Mononuclear cell (primary cell): ENCODE results near the gene APP. TPM values are rescaled to one million over a fixed set of nuclear protein-coding genes. Genes with fewer than 3 reads are reported as not detected.

Experiments used
- H3K27me3 ChIP-seq: 2 replicates; pipeline ENCODE4 v1.6.0; 2011; ENCODE audit warnings: low read length, control low read depth; ENCODE audit not compliant: insufficient read depth
- H3K4me1 ChIP-seq: 2 replicates; pipeline ENCODE4 v1.5.1; 2011; ENCODE audit warnings: mild to moderate bottlenecking, low read length, control low read depth; ENCODE audit not compliant: insufficient read depth
- H3K4me3 ChIP-seq: 2 replicates; pipeline ENCODE4 v1.5.1; 2011; ENCODE audit warnings: mild to moderate bottlenecking, low read length, moderate library complexity
- H3K9me3 ChIP-seq: 2 replicates; pipeline ENCODE4 v1.5.1; 2011; ENCODE audit warnings: low read depth, mild to moderate bottlenecking, control low read depth, low read length
- total RNA-seq: library from RNA; depleted of rRNA; stranded (reverse); fragments of >200 nt; gene quantifications from one replicate; pipeline ENCODE4 v1.2.3, GENCODE V29; 2012

The APP gene
- total RNA-seq, 1 donor: 69.2 TPM

GRCh38 chr21:25967181-25967900 is 203.2 kb downstream of the APP start:
- H3K4me3 ChIP-seq: no peak overlapping the region
- no peaks in the 10 kb centered on the region for H3K27me3 ChIP-seq
- no peaks in the 10 kb centered on the region for H3K9me3 ChIP-seq
- H3K4me1 ChIP-seq: peaks cover 41% of the 10 kb centered on the region

DNA sequence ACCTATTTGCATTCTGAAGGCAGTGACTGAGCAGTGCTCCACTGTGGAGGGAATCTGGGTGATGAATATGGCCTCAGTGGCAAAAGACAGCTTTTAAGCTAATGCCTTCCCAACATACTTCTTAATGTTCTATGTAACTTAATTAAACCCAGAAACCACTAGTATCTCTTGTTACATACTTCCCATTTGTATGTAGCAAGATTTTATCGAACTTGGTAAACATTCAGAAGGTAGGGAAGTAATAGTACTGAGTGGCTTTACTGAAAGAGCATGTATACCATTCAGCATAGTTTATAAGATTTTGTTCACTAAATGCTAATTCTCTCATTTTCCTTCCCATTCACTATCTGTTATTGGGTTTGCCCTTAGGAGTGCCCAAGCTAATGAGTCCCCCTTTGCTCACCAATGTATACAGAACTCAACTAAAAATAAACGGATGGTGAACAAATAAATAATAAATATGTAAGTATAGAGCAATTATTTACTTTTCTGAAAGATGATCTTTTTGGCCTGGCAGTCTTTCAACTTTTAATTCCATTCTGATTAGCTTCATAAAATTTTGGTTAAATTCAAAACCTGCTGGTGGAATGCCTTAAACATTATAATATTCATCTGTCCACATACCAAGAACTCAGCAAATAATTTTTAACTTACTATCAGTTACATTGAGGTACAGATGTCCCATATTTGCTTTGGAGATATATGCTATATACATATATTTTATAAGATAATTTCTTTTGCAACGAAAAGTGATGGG is 204.4 kb downstream of the APP start:
- Histone ChIP-seq H3K4me1 (peaks cover 41% of the 10 kb centered on the region), H3K9me3 (no peaks in the 10 kb centered on the region), H3K4me3 (no peak overlapping the region), H3K27me3 (no peaks in the 10 kb centered on the region)

GRCh38 chr21:25964926-25965325 is 205.6 kb downstream of the APP start:
- H3K4me3 ChIP-seq: no peak overlapping the region
- no peaks in the 10 kb centered on the region for H3K27me3 ChIP-seq
- peaks cover 39% of the 10 kb centered on the region for H3K4me1 ChIP-seq
- no peaks in the 10 kb centered on the region for H3K9me3 ChIP-seq

- H3K9me3 ChIP-seq: no peaks in the 10 kb centered on the region
- H3K27me3 ChIP-seq: no peaks in the 10 kb centered on the region
- peaks cover 34% of the 10 kb centered on the region for H3K4me1 ChIP-seq
- H3K4me3 ChIP-seq: no peak overlapping the region
These were observed 206.6 kb downstream of the APP start for GRCh38 chr21:25964015-25964414.

DNA sequence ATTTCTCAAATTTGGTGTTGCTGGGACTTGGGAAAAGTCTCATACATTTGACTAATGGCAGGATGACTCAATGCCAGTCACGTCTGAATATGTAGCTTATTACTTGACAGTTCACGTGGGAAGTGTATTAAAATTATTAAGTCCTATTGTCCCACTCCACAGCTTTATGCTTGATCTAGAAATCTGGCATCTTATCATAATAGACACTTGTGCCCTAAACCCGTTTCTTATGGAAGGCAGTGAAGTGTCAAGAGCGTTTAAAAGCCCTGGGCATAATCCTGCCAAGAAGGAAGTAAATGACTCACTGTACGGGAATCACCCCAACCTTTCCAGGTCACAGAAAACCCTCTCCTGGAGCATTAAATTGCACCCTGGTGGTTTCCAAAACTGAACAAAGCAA is 207.4 kb downstream of the APP start:
- Histone ChIP-seq H3K9me3 (no peaks in the 10 kb centered on the region), H3K4me3 (no peak overlapping the region), H3K4me1 (peaks cover 31% of the 10 kb centered on the region), H3K27me3 (no peaks in the 10 kb centered on the region)

DNA sequence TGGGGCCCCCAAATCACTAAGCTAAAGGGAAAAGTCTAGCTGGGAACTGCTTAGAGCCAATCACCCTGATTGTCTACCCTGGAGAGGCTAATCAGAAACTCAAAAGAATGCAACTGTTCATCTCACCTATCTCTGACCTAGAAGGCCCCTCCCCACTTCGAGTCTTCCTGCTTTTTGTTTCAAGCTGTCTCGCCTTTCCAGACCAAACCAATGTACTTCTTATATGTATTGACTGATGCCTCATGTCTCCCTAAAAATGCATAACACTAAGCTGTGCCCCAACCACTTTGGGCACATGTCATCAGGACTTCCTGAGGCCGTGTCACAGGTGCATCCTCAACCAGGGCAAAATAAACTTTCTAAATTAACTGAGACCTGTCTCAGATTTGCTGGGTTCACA is 209.5 kb downstream of the APP start:
- no peaks in the 10 kb centered on the region for H3K9me3 ChIP-seq
- no peak overlapping the region for H3K4me3 ChIP-seq
- no peaks in the 10 kb centered on the region for H3K27me3 ChIP-seq
- H3K4me1 ChIP-seq: peaks cover 11% of the 10 kb centered on the region

DNA sequence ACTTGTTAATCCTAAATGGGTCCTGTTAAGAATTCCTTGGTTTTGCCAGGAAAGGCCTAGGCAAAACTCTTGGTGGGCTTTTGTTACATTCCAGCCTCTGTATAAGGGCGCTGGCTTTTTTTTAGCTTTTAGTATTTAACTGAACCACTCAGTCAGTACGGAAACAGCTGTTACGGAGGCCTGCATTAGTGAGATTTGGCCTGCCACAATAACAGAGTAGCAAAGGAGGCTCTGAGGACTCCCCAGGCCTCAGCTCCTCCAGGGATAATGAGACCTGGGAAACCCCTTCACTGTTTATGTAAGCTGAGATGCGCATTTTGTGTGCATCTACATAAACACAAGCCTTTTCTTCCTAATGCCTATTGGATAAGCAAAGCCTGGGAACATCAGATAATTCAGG is 210.2 kb downstream of the APP start:
- H3K9me3 ChIP-seq: no peaks in the 10 kb centered on the region
- no peaks in the 10 kb centered on the region for H3K27me3 ChIP-seq
- no peak overlapping the region for H3K4me3 ChIP-seq

DNA sequence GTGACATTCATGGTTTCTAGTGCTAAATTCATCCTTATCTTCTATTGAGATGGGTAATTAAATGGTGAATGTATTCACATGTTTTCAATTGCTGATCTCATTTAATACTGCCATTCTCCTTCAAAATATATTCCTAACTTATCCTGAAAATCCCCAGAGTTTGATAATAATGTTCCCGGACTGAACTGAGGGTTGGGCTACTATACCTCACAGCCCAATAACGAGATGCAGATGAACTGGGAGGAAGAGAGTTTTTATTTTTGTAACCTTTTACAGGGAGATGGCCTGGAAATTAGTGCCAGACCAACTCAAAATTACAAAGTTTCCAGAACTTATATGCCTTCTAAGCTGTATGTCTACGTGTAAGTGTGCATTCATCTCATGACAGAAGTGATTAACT is 210.8 kb downstream of the APP start:
- Histone ChIP-seq H3K27me3 (no peaks in the 10 kb centered on the region), H3K4me1 (peaks cover 7% of the 10 kb centered on the region), H3K9me3 (no peaks in the 10 kb centered on the region), H3K4me3 (no peak overlapping the region)

More for the DNA sequence above, 210.2 kb downstream of the APP start:
- peaks cover 7% of the 10 kb centered on the region for H3K4me1 ChIP-seq

DNA sequence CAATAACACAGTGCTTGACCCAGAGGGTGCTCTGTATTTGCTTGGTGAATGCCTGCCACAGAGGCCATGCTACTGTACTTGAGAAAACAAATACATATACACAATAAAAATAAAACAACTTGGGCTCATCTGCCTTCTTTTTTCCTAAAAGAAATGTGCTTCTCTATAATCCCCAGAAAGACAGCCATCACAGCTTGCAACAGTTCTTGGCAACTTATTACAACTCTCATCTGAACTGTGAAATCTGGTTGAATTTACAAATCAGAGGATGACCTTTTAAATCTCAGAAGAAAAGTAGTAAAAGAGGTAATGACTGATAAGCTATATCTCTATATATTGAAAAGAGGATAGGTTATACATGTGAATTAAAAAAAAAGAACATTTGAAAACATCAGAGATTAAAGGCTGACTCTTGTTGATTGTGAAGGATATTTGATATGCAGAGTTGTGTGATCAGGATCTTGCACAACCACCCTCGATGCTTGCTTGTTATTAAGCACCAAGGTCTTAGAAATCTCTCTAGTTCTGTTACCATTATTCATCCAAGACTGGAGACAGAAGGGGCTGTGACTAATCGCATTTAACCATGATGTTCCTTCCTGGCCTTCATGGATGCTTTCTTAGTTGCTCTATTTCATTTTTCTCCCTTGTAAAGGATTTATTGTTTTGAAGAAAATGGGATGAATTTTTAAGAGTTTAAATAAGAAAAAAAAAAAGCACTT is 213.4 kb downstream of the APP start:
- peaks cover 3% of the 10 kb centered on the region for H3K4me1 ChIP-seq
- H3K4me3 ChIP-seq: no peak overlapping the region
- H3K9me3 ChIP-seq: no peaks in the 10 kb centered on the region
- no peaks in the 10 kb centered on the region for H3K27me3 ChIP-seq

DNA sequence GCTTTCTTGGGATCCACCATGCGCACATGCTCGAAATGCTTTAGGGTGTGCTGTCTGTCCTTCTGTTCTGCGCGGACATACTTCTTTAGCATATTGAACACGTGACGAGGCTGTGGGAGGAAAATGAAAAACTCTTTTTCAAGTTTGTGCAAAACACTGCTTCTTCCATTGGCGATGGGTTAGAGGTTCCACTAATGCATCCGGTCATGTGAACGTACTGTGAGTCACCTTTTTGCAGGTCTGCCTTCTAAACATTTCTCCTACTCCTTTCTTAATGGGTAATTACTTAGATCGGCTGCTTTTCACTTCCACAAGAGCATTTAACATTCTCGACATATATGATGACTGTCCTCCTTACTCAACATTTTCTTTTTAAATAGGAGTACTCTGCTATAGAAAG is 214.9 kb downstream of the APP start:
- Histone ChIP-seq H3K27me3 (no peaks in the 10 kb centered on the region), H3K9me3 (no peaks in the 10 kb centered on the region)

DNA sequence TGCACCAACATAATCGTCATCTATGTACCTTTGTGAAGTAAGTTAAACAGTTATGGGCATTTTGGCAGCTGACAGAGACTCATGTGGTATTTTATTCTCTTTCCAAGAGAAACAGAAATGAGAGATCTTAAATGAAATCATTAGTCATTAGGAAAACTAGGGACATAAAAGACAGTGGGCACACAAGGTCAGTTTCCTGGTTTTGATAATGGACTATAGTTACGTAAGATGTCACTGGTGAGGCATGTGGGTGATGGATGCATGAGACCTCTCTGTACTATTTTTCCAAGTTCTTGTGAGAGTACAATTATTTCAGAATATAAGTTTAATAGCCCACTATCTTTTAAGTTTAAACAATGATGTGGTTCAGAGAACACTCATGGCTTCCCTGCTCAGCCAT is 216.9 kb downstream of the APP start:
- Histone ChIP-seq H3K4me3 (no peak overlapping the region), H3K27me3 (no peaks in the 10 kb centered on the region), H3K4me1 (no peaks in the 10 kb centered on the region), H3K9me3 (no peaks in the 10 kb centered on the region)

More for the DNA sequence above, 214.9 kb downstream of the APP start:
- H3K4me3 ChIP-seq: no peak overlapping the region
- peaks cover 3% of the 10 kb centered on the region for H3K4me1 ChIP-seq

DNA sequence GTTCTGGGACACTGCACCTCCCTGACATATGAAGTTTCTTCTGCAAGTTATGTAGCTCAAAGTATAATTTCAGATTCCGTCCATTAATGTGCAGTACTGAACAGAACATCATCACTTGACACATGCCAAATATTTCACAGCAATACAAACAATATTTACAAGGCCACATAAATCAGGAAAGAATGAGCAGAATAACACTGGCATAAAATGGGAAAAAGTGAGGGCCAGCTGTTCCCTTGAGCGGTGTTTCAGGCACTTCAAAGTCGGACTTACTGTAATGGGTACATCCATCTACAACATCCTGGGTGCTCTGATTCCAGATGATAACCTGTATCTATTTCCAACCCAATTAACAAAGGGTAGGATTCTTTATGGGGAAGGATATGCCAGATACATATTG is 217.4 kb downstream of the APP start:
- Histone ChIP-seq H3K4me3 (no peak overlapping the region), H3K4me1 (no peaks in the 10 kb centered on the region), H3K27me3 (no peaks in the 10 kb centered on the region), H3K9me3 (no peaks in the 10 kb centered on the region)

DNA sequence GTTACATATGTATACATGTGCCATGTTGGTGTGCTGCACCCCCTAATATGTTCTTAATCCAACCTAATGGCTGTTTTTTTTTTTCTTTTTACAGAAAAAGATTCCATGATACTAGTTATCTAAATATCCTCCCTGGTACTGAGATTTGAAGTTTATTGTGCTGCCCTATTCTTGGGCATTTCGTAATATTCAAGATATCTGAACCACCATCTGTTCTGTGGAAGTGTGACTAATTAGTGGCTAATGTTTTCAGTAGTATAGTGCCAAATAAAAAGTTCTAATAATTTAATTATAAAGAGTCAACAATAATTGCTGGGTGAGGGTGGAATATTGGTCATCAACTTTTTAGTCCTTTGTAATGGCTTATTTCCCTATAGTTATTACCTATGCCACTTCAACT is 218.3 kb downstream of the APP start:
- Histone ChIP-seq H3K9me3 (no peaks in the 10 kb centered on the region), H3K4me3 (no peak overlapping the region), H3K27me3 (no peaks in the 10 kb centered on the region), H3K4me1 (no peaks in the 10 kb centered on the region)

DNA sequence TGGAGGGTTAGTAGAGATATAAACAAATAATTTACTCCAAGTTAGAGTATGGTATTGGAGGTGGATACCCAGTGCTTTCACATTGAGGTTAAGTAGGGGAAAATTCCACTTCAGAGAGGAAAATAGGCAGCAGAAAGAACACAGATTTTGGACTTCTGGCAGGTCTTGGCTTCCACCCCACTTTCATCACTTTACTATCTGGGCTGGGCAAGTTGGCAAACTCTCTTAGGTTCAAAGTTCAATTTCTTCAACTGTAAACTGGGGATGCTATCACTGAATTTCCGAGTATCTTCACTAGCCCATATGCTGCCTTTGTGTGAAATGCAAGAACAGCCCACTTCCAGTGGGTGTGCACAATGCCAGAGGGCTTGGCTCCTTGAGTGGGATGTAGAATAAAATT is 220.9 kb downstream of the APP start:
- Histone ChIP-seq H3K4me1 (no peaks in the 10 kb centered on the region), H3K9me3 (no peaks in the 10 kb centered on the region), H3K27me3 (no peaks in the 10 kb centered on the region), H3K4me3 (no peak overlapping the region)

DNA sequence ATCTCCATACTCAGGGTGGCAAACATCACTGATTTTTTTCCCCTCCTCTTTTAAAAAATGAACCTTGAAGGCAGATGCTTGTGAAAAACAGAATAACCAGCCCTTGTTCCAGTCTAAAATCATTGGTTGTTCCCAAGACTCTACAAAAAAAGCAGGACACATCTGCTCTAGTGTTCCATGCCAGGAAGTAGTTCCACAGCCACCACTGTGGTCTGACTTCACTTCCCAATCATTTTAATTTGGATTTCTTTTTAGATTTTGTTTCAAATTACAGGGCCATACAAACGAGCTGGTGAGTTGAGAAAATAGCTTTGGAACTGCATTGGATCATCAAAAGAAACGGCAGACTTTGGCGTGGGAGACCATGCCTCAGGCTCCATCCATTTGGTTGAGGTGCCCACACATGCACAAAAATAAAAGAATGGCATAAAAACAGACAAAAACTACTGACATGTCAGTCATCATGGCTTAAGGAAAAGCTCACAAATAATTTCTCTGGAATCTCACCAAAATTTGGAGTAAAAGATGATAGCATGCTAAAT is 225.8 kb downstream of the APP start:
- no peaks in the 10 kb centered on the region for H3K27me3 ChIP-seq
- no peaks in the 10 kb centered on the region for H3K9me3 ChIP-seq
- H3K4me3 ChIP-seq: no peak overlapping the region
- no peaks in the 10 kb centered on the region for H3K4me1 ChIP-seq
